ENCODE data around the gene COL21A1.

COL21A1 gene

DNA sequence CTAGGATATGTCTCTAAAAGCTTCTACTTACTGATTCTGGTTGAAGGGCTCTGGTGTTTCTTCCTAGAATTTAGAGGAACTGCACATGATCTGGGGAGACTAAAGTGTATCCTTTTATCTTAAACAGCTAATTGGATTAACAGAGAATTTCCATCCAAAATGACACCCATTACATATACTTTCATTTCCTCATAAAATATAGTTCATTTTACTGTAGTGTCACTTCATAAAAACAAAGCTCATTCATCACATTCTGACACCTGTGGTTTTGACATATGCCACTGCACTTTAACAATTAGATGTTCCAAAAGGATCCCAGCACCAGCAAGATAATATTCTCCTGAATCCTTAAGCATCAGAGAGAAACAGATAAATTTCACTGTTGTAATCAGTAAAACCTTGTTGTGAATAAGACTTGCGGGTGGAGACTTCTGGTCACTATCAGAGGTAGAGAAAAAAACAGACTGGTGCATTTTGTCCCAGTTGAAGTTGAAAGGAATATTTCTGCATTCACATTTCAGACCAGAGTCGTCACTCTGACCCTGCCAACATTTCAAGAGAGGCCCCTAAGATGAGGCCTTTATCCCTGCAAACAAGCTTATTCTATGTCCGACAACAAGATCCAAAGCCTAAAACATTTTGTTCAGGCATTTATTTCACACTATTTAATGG lies 196.7 kb downstream of the COL21A1 start:
- no peak for DNase-seq

DNA sequence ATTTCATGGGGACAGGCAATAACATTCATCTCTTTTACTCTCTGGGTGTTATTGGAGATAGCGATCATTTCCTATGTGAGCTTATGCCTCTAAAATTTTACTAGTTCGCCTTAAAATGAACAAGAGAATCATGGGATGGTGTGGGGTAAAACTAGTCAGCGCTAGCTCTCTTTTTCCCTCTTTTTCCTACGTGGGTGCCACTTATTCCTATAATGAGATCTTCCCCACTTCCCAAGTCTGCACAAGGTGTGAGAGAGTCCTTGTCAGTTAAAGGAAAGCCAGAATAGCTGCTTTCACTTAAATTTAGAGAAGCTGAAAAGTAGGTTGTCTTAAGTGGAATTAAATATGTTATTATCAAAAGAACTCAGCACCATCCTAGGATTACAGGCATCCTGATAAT lies 198.8 kb downstream of the COL21A1 start:
- DNase-seq, result no peak

DNA sequence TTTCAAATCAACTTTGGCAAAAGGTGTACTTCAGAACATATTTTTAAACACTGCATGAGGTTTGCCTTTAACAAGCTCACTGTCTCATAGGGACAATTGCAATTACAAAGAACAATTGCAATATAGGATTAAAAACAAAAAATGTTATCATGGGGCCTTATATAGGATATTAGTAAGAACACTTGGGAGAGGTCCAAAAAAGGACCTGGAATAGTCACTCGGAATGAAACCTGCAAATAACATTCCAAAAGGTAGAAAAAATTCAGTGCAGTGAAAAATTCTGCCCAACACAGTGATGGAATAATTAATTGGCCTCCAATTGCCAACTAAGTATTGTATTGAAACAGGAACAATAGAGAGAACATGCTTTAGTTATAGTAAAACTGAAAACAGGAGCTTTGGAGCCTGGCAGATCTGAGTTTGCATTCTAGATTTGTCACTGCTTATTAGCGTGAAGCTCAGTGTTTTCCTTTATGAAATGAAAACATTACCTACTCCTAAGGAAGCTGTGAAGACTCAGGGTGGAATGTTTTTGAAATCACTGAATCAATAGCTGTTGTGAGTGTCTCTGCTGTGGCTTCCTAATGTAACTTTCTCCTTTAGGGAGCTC lies 199.3 kb downstream of the COL21A1 start:
- DNase-seq, result no peak

DNA sequence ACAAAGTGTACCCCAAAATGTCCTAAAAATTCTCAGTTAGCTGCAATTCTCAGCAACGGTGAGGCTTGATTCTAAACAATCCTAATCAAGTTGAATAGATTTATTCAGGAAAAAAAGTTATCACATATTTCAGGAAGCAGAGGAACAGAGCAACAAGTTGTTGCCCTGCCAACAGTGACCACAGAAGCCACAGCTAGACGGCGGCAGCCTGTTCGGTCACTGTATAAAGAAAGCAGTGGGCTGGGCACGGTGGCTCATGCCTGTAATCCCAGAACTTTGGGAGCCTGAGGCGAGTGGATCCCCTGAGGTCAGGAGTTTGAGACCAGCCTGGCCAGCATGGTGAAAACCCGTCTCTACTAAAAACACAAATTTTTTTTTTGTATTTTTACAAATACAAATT lies 200.8 kb downstream of the COL21A1 start:
- no peak for DNase-seq

DNA sequence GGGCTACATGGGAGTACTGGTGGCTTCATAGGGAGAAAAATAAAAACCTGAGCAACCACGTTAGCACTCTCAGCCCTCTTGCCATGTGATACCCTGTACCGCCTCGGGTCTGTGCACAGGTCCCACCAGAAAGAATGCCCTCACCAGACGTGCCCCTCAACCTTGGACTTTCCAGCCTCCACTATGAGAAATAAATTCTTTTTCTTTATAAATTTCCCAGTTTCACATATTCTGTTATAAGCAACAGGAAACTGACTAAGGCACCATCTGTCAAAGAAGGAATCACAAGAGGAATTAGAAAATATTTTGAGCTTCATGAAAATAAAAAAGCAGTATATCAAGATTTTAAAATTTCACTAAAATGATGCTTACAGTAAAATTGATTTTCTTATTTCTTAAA lies 203.6 kb downstream of the COL21A1 start:
- no peak for DNase-seq

DNA sequence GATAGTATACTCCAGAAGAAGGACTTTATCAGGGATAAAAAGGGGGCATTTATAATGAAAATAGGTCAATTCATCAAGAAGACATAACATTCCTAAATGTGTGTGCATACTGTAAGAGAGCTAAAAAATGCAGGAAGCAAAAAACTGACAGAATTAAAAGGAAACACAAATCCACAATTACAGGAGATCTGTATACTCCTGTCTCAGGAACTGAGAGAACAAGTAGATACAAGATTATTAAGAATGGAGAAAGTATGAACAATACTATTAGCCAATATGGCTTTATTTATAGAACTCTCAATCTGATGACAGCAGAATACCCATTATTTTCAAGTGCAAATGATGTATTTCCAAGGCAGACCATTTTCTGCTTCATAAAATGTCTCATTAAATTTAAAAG lies 204.3 kb downstream of the COL21A1 start:
- no peak for DNase-seq

DNA sequence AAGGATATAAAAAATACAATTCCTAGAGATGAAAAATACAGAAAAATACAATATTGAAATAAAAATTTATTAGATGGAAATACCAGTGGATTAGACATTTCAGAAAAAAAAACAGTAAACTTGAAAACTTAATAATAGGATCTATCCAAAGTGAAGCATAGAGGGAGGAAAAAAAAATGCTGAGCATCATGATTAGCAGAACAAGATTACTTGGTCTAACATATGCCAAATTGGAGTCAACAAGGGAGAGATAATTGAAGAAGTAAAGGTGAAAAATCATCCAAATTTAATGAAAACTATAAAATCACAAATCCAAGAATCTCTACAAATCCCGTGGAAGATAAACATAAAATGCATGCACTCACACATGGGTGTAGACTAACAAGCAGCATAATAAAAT lies 205.8 kb downstream of the COL21A1 start:
- no peak for DNase-seq

DNA sequence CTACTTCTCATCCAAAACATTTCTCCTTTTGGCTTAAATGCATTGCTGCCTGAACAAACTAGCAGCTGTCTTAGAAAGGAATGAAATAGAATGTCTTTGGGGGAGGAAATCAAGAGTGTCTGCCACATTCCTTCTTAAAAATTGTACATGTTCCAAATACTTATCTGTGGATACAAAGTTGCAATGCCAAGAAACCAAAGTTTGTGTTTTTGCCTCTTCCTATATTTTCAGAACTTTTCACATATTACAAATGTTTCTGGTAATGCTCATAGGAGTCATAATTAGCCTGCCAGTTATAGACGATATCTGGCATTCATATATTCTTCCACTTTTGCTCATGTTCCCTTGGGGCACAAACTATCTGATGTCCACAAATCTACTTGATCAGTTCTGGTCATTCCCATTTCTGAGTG lies 206.5 kb downstream of the COL21A1 start:
- no peak for DNase-seq

DNA sequence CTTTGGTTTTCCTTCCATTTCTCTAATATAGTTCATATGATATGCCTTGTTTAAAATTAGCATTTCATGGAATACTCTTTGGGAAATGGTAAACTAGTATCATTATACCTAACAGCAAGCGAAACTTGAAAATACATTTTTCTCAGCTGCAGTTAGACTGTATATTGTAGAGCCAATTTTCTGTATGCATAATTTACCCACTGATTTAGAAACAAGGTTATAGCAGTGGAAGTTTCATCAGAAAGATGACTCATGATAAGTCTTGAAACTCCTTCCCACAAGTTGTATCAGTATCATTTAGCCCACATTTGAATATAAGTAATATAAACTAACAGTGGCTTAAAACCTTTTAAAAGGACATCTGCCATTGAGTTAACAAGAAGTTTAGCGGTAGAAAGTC lies 207.2 kb downstream of the COL21A1 start:
- no peak for DNase-seq

DNA sequence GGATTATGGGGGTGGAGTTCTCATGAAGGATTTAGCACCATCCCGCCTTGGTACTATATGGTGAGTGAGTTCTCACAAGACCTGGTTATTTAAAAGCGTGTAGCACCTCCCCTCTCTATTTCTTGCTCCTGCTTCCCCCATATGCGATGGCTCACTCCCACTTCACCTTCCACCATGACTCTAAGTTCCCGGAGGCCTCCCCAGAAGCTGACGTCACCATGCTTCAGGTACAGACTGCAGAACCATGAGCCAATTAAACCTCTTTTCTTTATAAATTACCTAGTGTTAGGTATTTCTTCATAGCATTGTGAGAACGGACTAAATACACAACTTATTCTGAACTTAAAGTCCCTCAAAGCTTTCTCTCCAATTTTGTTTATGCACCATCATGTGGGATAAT lies 208.6 kb downstream of the COL21A1 start:
- DNase-seq, result no peak

DNA sequence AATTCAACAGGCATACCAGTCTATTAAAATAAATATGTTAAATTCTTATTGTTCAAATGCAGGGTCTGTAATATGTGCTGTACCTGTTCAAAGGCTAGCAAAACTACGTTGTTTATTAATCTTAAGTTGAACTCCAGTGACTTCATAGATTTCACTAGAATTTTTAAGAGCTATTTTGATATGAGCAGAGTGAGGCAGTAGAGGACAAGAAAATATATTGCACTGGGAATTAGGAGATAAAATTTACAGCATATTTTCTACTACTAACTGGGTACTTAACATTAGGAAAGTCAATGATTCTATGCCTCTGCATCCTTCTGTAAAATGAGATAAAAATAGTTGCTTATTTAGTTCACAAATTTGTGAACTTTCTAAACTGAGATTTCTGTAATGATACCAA lies 209.8 kb downstream of the COL21A1 start:
- DNase-seq, result no peak

DNA sequence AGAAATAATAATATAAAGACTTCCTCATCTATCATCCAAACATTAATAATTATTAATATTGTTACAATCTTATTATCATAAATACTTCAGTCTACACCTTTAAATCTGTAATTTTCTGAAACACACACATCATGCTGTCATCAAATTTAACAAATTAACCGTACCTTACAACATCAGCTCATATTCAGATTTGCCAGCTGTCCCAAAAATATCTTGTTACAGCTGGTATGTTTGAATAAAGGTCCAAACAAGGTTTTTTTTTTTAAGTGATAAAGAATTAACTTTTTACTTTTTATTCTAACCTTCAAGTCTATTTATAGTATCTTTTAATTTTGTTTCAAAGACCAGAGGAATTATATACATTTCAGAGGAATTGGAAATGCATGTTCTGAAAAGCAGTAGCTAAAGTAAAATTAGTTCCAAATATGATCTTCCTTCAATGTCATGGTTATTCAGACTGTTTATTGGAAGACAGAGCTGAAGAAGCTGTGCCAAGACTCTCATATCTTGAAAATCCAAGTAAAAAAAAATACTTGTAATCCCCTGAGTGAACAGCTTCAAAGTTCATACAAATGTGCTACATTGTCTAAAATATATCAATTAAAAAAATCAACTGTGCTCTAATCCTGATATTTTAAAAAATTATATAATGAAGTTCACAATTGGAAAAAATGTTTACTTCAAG lies 210.3 kb downstream of the COL21A1 start:
- no peak for DNase-seq

DNA sequence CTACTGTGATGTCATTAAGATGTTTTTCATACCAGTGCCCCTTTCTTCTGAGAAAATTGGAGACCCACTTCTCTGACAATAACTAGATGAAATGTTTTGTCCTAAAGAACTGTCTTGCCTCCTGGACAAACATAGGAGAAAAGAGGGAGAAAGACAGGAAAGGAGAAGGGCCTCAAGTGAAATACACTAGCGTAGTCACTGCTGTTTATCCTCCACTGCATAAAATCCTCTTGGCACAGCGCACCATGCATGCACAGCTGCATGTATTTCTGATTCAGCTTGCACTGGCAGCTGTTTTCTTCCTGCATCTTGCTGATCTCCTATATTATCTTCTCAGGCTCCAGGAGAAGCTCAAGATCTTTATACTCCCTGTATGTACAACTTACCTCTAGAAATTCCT lies 214.0 kb downstream of the COL21A1 start:
- DNase-seq, result no peak

DNA sequence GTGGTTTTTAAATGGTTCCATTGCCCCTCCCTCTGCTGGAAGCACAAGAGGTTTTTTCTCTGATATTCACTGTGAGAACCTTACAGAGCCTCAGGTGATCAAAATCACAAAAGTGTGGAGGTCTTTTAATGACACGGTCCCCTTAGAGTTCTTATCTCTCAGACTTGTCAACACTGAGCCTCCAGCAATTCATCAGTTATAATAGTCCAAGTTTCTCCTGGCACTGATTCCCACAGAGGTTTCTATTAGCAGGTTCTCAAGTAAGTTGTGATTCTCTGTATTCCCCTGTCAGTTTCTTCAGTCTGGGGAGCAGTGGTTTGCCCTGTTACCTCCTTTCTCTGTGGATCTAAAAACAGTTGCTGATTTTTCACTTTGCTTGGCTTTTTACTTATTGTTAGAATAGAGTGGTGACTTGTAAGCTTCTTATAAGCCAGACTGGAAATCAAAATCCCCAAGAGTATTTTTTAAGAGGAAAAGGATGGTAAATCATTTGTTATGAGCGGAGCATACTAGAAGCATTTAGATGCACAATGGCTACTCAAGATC lies 214.6 kb downstream of the COL21A1 start:
- no peak for DNase-seq

DNA sequence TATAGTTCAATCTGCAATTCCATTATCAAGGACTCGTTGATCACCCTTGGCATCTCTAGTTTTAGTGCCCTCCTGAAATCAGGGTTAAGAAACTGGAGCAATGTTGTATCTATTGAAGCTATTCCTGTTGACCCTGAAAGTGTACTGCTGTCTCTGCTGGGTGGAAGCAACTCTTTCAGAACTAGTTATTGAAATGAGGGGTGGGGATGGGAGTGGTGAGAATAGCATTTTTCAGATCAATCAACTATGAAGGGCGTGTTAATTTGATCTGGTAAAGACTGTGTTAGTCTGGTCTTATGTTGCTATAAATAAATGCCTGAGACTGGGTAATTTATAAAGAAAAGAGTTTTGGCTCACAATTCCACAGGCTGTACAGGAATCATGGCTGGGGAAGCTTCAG lies 219.5 kb downstream of the COL21A1 start:
- DNase-seq, result no peak

DNA sequence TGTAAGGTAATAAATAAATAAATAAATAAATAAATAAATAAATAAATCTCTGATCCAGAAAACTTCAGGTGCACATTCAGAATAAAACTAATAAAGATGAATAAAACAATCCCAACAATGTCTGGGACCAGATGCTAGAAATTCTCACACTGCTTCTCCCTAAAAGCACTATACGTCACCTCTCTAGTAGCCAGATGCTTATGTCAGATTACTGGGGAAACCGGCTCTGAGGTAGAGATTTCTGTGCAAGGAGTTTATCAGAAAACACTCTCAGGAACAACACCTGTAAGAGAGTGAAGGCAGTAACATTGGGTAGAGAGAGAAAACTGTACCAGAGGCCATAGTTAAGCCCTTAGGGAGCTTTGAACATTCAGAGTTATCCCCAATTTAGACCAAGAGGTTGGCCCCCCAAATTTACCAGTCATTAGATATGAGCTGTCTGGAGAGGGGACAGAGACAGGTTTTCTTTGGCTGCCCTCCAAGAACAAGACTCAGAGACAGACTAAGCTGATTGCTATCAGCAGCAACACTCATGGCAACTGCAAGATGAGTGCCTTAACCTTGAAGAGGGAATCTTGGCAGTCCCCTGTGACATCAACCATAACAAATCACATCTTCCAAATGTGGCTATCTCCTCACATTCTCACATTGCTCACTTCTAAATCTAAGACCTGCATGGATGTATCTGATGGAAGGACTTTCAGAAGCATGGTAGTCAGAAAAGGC lies 220.8 kb downstream of the COL21A1 start:
- no peak for DNase-seq

DNA sequence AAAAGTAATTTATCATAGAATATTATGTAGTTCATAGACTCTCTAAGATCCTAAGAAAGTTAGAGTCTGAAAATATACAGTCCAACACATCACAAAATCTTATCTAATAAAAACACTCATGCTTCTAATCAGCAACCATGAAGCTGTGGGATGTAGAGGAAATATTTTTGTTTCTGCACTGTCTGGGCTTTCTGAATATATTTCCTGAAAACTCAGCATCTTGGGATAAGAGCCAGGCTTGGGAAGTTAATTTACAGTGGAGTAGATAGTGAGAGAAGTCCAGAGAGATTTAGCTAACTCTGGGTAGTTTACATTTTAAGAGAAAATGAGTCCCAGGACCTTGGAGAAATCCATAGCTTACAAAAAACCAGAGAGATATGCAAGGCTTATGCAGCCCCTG lies 221.6 kb downstream of the COL21A1 start:
- DNase-seq, result no peak

DNA sequence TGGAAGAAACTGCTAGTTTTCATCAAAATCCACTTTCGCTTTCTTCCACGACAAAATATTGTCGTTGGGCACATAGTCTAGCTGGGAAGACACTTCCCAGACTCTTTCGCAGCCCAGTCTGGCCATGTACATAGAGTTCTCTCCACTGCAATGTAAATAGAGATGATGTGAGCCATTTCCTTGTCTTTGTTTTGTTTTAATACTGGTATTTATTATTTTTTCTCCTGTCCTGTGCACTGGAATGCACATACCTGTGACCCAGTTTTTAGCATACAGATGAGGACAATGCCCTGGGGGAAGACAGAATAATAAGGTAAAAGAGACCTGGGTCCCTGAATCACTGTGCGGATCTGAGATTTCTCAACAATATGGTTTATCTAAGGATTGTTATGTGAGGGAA lies 222.4 kb downstream of the COL21A1 start:
- DNase-seq, result no peak

DNA sequence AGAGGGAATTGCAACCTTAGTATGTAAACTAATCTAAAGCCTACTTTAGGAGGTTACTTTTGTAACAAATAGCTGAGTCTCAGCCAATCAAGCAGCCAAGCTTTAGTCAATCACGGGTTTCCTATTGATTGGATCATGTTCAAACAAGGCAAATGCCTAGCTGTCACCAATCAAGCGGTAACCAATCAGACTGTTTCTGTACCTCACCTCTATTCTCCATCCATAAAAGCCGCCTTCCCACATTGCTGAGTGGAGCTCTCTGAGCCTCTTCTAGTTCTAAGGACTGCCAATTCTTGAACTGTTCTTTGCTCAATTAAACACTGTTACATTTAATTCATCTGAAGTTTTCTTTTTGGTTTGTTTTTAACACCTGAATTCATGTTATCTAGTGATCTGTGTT lies 223.6 kb downstream of the COL21A1 start:
- DNase-seq, result no peak

DNA sequence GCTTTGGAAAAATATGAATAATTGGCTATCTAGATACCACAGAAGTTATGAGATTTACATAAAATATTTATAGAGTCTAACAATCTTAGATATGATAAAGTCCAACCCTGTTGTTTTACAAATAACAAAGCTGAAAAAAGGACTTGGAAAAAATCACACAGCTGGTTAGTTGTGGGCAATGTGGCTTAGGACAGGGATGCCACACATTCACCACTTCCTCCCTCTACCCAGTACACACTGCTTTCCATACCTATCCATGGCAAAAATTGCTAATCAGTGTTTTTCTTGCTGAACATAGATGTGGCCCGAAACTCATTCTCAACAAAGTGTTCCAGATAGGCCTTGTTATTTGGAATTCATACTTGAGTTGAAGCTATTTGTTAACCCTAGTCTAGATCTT lies 224.7 kb downstream of the COL21A1 start:
- DNase-seq, result no peak

DNA sequence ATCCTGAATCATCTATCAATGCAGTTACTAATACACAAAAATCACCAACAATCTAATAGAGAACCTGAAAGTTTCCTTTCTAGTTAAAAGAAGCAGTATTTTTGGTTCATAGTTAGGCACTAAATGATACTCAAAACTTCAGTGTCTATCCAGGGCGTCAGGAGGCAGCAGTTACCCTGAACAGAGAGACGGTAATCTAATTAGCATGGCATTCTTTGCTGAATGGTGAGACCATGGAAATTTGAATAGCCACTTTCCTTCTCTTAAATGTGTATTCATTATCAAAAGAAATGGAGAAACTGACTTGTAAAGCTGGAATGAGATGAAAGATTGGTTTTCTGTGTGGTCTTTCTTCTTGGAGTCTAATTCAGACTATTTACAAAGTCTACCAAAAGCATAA lies 225.4 kb downstream of the COL21A1 start:
- DNase-seq, result no peak

DNA sequence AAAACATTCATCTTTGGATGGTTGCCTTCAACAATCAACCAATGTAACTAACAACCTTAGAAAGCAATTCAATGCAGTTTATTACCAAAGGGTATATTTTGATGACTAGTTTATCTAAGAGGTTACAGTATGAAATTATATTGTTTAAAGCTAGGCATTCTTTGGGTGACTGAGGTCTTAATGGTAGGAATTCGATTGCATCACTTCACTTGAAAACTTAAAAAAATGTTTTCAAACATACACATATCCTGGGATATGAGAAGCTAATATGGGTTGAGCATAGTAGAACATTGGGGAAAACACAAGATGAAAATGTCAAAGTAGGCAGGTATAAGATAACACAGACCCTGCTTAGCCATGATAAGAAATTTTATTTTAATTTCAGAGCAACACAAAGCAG lies 227.4 kb downstream of the COL21A1 start:
- no peak for DNase-seq

Measured in hypothalamus (tissue), 51 donors.